ENCODE measurements around the gene EPB41L5. TPM values are rescaled to one million over a fixed set of nuclear protein-coding genes. Genes with fewer than 3 reads are reported as not detected.
A peak's percentile ranks its signal among the peaks of the same experiment; 100 is the strongest.
"Not testable (repeated sequence)": the region's sequence is repeated elsewhere in the genome, so short reads cannot be mapped to it uniquely, and the experiment has no call there.

EPB41L5 gene
- total RNA-seq, 1 experiment from 2014 or later: 25.4 TPM

DNA sequence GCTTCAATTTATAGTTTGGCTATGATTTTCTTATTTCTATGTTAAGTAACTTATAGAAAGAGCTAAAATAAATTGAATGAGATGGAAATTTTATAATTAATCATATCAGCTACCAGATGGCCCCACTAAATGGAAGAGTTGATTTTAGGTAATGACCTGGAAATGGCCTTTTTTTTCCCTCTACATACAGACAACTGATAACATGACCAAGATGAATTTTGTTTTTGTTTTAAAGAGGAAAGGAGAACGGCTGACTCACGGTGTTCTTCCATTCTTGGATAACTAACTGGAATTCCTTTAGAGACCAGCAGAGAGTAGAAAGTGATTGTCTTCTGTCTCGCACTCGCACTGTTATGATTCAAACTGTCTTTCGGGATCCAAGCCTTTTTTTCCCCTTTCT lies 119.3 kb downstream of the EPB41L5 start:
- DNase-seq: no peak
- no peaks in the 10 kb centered on the region for H3K27me3 ChIP-seq (ENCODE audit: control insufficient read depth, insufficient read depth, low read length)
- no peak overlapping the region for H3K4me3 ChIP-seq (ENCODE audit: insufficient read depth, low read depth, low read length)
- no peaks in the 10 kb centered on the region; the same call in 1 of the 2 replicates for H3K36me3 ChIP-seq (replicated peaks; ENCODE audit: control insufficient read depth, insufficient read depth, low read length)

DNA sequence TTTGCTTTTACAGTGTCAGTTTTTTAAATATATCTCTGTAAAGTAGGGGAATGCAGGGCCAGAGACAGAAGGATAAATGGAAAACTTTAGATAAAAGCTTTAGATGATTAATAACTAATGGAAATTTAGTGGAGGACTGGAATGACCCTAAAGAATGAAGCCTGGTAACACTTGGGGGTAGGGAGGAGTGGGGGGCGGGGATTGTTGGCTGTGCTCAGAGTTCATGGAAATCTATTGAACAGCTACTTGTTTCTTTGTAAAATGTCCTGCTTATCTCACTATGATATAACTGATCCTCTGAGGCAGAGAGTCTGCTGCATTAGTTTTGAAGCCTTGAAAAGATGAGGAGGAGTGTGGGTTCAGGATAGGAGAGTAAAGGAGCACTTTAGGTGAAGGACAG lies 119.8 kb downstream of the EPB41L5 start:
- H3K27me3 ChIP-seq (ENCODE audit: control insufficient read depth, insufficient read depth, low read length): no peaks in the 10 kb centered on the region
- no peak for DNase-seq
- H3K4me3 ChIP-seq (ENCODE audit: insufficient read depth, low read depth, low read length): no peak overlapping the region
- no peaks in the 10 kb centered on the region; the same call in 1 of the 2 replicates for H3K36me3 ChIP-seq (replicated peaks; ENCODE audit: control insufficient read depth, insufficient read depth, low read length)

DNA sequence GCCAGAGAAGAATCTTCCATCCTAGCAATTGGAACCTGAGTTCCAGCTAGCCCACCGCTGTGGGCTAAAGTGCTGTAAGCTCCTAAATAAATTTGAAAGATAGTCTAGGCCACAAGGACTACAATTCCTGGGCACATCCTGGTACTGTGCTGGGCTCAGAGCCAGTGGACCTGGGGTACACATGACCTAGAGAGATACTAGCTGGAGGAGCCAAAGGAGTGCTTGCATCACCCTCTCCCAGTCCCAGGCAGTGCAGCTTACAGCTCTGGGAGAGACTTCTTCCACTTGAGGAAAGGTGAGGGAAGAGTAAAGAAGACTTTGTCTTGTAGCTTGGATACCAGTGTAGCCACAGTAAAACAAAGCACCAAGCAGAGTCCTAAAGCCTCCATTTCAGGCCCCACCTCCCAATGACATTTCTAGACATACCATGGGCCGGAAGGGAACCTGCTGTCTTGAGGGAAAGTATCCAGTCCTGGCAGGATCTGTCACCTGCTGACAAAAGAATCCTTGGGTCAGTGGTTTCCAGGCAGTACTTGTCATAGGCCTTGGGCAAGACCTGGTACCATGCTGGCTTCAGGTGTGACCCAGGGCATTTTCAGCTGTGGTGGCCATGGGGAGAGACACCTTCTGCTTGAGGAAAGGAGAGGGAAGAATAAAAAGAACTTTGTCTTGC lies 120.8 kb downstream of the EPB41L5 start:
- Histone ChIP-seq H3K36me3 (replicated peaks; ENCODE audit: control insufficient read depth, insufficient read depth, low read length) (no peaks in the 10 kb centered on the region; the same call in 1 of the 2 replicates), H3K27me3 (ENCODE audit: control insufficient read depth, insufficient read depth, low read length) (no peaks in the 10 kb centered on the region), H3K4me3 (ENCODE audit: insufficient read depth, low read depth, low read length) (no peak overlapping the region)
- no peak for DNase-seq

DNA sequence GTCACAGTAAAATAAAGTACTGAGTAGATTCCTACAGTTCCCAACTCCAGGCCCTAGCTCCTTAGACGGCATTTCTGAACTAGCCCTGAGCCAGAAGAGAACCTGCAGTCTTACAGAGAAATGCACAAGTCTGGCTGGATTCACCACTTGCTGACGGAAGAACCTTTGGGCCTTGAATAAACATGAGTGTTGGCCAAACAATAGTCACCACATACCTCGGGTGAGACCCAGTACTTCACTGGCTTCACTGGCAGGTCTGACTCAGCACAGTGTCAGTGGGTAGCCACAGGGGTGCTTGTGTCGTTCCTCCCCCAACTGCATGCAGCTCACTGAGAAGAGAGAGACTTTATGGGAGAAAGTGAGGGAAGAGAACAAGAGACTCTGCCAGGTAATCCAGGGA lies 121.4 kb downstream of the EPB41L5 start:
- Histone ChIP-seq H3K4me3 (ENCODE audit: insufficient read depth, low read depth, low read length) (no peak overlapping the region), H3K36me3 (replicated peaks; ENCODE audit: control insufficient read depth, insufficient read depth, low read length) (no peaks in the 10 kb centered on the region; the same call in 1 of the 2 replicates), H3K27me3 (ENCODE audit: control insufficient read depth, insufficient read depth, low read length) (no peaks in the 10 kb centered on the region)
- DNase-seq: peak; percentile 14

DNA sequence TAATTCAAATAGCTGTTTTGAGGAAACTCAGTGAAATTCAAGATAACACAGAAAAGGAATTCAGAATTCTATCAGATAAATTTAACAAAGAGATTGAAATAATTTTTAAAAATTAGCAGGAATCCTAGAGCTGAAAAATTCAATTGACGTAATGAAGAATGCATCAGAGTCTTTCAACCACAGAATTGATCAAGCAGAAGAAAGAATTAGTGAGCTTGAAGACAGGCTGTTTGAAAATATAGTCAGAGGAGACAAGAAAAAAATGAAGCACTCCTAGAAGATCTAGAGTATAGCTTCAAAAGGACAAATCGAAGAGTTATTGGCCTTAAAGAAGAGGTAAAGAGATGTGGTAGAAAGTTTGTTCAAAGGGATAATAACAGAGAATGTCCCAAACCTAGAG lies 122.1 kb downstream of the EPB41L5 start:
- DNase-seq; H3K4me3 ChIP-seq (ENCODE audit: insufficient read depth, low read depth, low read length); H3K27me3 ChIP-seq (ENCODE audit: control insufficient read depth, insufficient read depth, low read length); H3K36me3 ChIP-seq (replicated peaks; ENCODE audit: control insufficient read depth, insufficient read depth, low read length): not testable (repeated sequence)

DNA sequence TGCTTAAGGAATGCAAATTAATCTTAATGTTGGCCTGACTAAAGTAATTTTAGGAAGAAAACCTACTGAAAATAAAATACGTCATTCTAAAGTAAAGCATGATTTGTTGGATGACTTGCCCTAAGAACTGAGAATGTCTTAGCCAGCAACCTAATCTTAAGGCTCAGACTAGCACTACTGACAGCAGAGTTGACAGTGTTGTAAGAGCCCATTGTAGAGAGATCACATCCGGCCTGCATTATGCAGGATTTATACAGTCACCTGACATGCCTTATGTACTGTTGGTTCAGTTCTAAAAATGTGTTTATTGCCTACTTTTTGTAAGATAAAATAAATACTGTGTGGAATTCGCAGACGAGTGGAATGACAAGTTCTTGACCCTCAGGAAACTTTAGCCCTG lies 128.0 kb downstream of the EPB41L5 start:
- Histone ChIP-seq H3K36me3 (replicated peaks; ENCODE audit: control insufficient read depth, insufficient read depth, low read length) (no peaks in the 10 kb centered on the region), H3K27me3 (ENCODE audit: control insufficient read depth, insufficient read depth, low read length) (no peaks in the 10 kb centered on the region), H3K4me3 (ENCODE audit: insufficient read depth, low read depth, low read length) (no peak overlapping the region)
- no peak for DNase-seq

DNA sequence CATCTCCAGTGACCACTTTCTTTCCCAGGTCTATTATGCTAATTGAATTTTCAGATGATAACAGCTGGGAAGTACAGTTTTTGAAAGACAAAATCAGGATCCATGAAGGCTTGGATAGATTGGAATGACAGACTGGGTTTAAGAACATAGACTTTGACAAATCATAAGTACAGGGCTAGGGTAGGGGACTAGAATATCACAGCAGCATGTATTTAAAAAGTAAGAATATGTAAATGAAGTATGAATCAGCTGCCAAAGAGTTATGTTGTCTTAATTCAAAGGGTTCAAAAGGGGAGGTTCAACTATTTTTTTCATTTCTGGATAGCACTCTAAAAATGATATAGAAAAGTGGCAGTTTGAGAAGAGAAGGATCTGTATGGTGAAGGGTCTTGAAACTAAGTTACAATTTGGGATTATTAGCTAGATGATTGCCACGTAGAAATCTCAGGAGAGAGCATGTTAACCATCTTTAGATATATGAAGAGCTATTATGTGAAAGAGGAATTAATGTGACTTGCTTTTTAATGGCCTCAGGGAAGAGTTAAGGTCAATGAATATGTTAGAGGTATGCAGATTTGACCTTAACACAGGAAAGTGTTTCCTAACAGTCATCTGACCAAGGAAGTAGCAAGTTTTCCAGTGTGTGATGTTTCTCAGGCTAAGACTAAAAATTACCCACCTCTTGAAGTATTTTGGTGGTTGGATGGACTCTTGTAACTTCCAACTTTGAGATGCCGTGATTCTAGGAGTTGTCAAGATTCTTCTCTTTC lies 128.6 kb downstream of the EPB41L5 start:
- H3K4me3 ChIP-seq (ENCODE audit: insufficient read depth, low read depth, low read length): no peak overlapping the region
- no peaks in the 10 kb centered on the region; the same call in 1 of the 2 replicates for H3K36me3 ChIP-seq (replicated peaks; ENCODE audit: control insufficient read depth, insufficient read depth, low read length)
- no peak for DNase-seq
- H3K27me3 ChIP-seq (ENCODE audit: control insufficient read depth, insufficient read depth, low read length): no peaks in the 10 kb centered on the region

DNA sequence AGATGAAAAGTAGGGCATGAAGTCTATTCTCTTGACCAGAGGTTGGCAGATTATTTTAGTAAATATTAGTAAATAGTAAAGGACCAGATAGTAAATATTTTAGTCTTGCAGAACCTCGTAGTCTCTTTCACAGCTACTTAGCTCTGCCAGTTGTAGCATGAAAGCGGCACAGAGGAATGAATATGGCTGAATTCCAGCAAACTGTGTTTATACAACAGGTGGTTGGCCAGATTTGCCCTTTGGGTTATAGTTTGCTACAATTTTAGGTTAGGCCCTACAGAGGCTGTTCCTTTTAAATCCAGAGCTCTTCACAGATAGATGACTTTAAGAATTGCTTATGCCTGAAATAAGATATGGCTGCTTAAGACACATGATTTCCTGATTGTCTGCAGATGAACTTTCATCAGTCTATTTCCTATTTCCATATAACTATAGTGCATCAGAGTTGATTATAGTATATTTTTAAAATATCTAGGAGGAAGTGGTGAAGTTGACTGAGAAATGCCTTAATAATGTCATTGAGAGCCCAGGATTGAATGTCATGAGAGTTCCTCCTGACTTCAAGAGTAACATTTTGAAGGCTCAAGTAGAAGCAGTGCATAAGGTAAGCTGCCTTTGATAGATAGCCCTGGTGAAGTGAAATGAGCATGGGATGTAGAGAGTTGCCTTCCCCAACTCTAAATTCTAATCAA lies 129.8 kb downstream of the EPB41L5 start:
- Histone ChIP-seq H3K27me3 (ENCODE audit: control insufficient read depth, insufficient read depth, low read length) (no peaks in the 10 kb centered on the region), H3K4me3 (ENCODE audit: insufficient read depth, low read depth, low read length) (no peak overlapping the region), H3K36me3 (replicated peaks; ENCODE audit: control insufficient read depth, insufficient read depth, low read length) (no peaks in the 10 kb centered on the region; the same call in 1 of the 2 replicates)
- DNase-seq: no peak

DNA sequence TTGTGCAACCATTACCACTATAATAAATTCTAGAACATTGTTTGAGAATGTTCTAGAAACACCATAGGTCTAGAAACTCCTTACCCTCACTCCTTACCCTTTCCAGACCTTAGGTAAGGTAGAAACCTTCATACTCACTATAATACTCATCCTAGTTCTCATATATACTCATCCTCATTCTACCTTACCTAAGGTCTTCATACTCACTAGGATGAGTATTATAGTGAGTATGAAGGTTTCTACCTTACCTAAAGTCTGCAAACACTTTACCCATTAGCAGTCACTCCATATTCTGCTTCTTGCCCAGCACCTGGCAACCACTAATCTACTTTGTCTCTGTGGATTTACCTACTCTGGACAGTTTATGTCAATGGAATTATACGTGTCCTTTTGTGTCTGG lies 135.4 kb downstream of the EPB41L5 start:
- no peak overlapping the region for H3K4me3 ChIP-seq (ENCODE audit: insufficient read depth, low read depth, low read length)
- no peaks in the 10 kb centered on the region for H3K27me3 ChIP-seq (ENCODE audit: control insufficient read depth, insufficient read depth, low read length)
- no peaks in the 10 kb centered on the region; the same call in none of the 2 replicates for H3K36me3 ChIP-seq (replicated peaks; ENCODE audit: control insufficient read depth, insufficient read depth, low read length)
- no peak for DNase-seq

DNA sequence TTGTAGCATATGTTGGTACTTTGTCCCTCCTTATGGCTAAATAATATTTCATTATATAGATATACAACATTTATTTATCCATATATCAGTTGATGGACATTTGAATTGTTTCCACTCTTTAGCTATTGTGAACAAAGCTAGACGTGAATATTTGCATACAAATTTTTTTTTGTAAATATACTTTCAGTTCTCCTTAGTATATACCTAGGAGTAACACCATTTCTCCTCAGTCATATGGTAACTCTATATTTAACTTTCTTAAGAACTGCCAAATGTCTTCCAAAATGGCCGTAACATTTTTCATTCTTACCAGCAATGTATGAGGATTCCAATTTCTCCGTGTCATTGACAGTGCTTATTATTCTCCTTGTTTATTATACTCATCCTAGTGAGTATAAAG lies 135.8 kb downstream of the EPB41L5 start:
- Histone ChIP-seq H3K4me3 (ENCODE audit: insufficient read depth, low read depth, low read length) (no peak overlapping the region), H3K27me3 (ENCODE audit: control insufficient read depth, insufficient read depth, low read length) (no peaks in the 10 kb centered on the region), H3K36me3 (replicated peaks; ENCODE audit: control insufficient read depth, insufficient read depth, low read length) (no peaks in the 10 kb centered on the region; the same call in none of the 2 replicates)
- no peak for DNase-seq

DNA sequence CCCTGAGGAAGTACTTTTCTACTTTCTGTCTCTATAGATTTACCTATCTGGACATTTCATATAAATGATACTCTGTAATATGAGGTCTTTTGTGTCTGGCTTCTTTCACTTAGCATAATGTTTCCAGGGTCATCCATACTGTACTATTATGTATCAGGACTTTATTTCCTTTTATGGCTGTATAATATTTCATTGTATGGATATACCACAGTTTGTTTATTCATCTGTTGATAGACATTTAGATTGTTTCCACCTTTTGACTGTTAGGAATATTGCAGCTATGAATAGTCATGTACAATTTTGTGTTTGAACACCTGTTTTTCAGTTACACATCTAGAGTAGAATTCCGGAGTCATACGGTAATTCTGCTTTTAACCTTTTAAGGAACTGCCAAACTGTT lies 136.5 kb downstream of the EPB41L5 start:
- no peaks in the 10 kb centered on the region for H3K27me3 ChIP-seq (ENCODE audit: control insufficient read depth, insufficient read depth, low read length)
- H3K4me3 ChIP-seq (ENCODE audit: insufficient read depth, low read depth, low read length): no peak overlapping the region
- H3K36me3 ChIP-seq (replicated peaks; ENCODE audit: control insufficient read depth, insufficient read depth, low read length): no peaks in the 10 kb centered on the region; the same call in none of the 2 replicates
- DNase-seq: no peak

DNA sequence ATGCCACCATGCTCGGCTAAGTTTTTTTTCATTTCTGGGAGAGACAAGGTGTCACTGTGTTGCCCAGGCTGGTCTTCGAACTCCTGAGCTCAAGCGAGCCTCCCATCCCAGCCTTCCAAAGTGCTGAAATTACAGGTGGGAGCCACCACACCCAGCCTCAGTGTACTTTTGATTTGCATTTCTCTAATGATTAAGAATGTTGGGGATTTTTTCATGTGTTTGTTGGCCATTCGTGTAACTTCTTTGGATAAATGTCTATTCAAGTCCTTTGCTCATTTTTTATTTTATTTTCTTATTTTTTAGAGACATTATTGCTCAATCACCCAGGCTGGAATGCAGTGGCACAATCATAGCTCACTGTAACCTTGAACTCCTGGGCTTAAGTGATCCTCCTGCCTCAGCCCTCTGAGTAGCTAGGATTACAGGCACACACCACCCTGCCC lies 137.2 kb downstream of the EPB41L5 start:
- Histone ChIP-seq H3K4me3 (ENCODE audit: insufficient read depth, low read depth, low read length) (no peak overlapping the region), H3K27me3 (ENCODE audit: control insufficient read depth, insufficient read depth, low read length) (no peaks in the 10 kb centered on the region), H3K36me3 (replicated peaks; ENCODE audit: control insufficient read depth, insufficient read depth, low read length) (no peaks in the 10 kb centered on the region; the same call in none of the 2 replicates)
- DNase-seq: no peak

DNA sequence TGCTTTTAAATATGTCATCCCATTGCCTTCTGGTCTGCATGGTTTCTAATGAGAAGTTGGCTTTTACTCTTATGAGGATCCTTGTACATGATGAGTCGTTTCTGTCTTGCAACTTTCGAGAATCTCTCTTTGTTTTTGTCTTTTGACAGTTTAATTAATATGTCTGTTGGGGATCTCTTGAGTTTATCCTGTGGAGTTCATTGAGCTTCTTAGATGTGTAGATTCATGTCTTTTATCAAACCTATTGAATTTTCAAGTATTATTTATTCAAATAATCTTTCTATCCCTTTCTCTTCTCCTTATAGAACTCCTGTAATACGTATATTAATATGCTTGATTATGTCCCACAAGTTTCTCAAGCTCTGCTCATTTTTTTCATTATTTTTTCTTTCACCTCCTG lies 142.4 kb downstream of the EPB41L5 start:
- Histone ChIP-seq H3K4me3 (ENCODE audit: insufficient read depth, low read depth, low read length) (no peak overlapping the region), H3K36me3 (replicated peaks; ENCODE audit: control insufficient read depth, insufficient read depth, low read length) (no peaks in the 10 kb centered on the region), H3K27me3 (ENCODE audit: control insufficient read depth, insufficient read depth, low read length) (no peaks in the 10 kb centered on the region)
- DNase-seq: no peak

DNA sequence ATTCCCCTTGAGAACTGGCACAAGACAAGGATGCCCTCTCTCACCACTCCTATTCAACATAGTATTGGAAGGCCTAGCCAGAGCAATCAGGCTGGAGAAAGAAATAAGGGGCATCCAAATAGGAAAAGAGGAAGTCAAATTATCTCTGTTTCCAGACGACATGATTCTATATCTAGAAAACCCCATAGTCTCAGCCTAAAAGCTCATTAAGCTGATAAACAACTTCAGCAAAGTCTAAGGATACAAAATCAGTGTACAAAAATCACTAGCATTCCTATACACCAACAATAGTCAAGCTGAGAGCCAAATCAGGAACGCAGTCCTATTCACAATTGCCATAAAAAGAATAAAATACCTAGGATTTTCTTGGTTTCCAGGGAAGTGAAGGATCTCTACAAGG lies 145.8 kb downstream of the EPB41L5 start:
- H3K36me3 ChIP-seq (replicated peaks; ENCODE audit: control insufficient read depth, insufficient read depth, low read length); H3K4me3 ChIP-seq (ENCODE audit: insufficient read depth, low read depth, low read length); DNase-seq; H3K27me3 ChIP-seq (ENCODE audit: control insufficient read depth, insufficient read depth, low read length): not testable (repeated sequence)

DNA sequence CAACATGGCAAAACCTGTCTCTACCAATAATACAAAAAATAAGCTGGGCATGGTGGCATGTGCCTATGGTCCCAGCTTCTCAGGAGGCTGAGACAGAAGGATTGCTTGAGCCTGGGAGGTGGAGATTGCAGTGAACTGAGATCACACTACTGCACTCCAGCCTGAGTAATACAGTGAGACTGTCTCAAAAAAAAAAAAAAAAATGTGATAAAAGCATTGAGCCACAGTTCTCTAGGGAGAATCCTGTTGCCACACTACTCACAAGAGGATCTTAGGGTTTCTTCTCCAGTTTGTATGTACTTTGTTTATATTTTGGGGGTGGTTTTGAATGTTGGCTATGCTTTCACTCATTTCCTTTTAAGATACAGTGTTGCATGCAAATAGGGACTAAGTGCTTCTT lies 148.3 kb downstream of the EPB41L5 start:
- H3K27me3 ChIP-seq (ENCODE audit: control insufficient read depth, insufficient read depth, low read length): no peaks in the 10 kb centered on the region
- H3K36me3 ChIP-seq (replicated peaks; ENCODE audit: control insufficient read depth, insufficient read depth, low read length): no peaks in the 10 kb centered on the region; the same call in 1 of the 2 replicates
- no peak overlapping the region for H3K4me3 ChIP-seq (ENCODE audit: insufficient read depth, low read depth, low read length)
- no peak for DNase-seq
